WTC11 (cell line): ENCODE measurements around the gene CTCFL. TPM values are rescaled to one million over a fixed set of nuclear protein-coding genes. Genes with fewer than 3 reads are reported as not detected.

Source experiments
- ATAC-seq: fragments of 200-7000 bp; cut with Tn5 transposase; 2 replicates; pipeline ENCODE4 v1.10.0; 2021; ENCODE audit warnings: mild to moderate bottlenecking, moderate library complexity
- CTCF ChIA-PET: fragments of 300-600 bp; sonication (Branson Sonifier 250); formaldehyde crosslinking; loops from one replicate; lab custom pipeline; 2021; ENCODE audit warnings: antibody characterized with exemption; lab: Charles Lee
- POLR2A ChIA-PET: fragments of 350-600 bp; sonication (Branson Sonifier 250); formaldehyde crosslinking; loops from one replicate; lab custom pipeline; 2021; ENCODE audit warnings: antibody characterized with exemption; lab: Charles Lee
- DNase-seq: peaks from one replicate; pipeline ENCODE4 v3.0.0; 2021; ENCODE audit warnings: low spot score
- H3K27ac Mint-ChIP-seq: 2 replicates; pipeline ENCODE4 v1.8.0; 2021; ENCODE audit warnings: mixed read lengths
- H3K27me3 Mint-ChIP-seq: 2 replicates; pipeline ENCODE4 v1.8.0; 2021; ENCODE audit warnings: low read depth, mild to moderate bottlenecking, moderate library complexity, mixed read lengths
- H3K36me3 Mint-ChIP-seq: 2 replicates; pipeline ENCODE4 v1.8.0; 2021; ENCODE audit warnings: mixed read lengths
- H3K4me1 Mint-ChIP-seq: 2 replicates; pipeline ENCODE4 v1.8.0; 2022; ENCODE audit warnings: mixed read lengths
- H3K4me3 Mint-ChIP-seq: 2 replicates; pipeline ENCODE4 v1.8.0; 2021; ENCODE audit warnings: mild to moderate bottlenecking, moderate library complexity, mixed read lengths
- H3K9me3 Mint-ChIP-seq: 2 replicates; pipeline ENCODE4 v1.8.0; 2021; ENCODE audit warnings: mixed read lengths
- ATF1 ChIP-seq: sonication (generic); formaldehyde crosslinking; IDR thresholded peaks from 2 replicates; pipeline ENCODE4 v1.8.1; 2023; ENCODE audit warnings: mild to moderate bottlenecking, moderate library complexity, missing genetic modification reagents
- ATF6 ChIP-seq: sonication (generic); formaldehyde crosslinking; IDR thresholded peaks from 2 replicates; pipeline ENCODE4 v1.8.1; 2023; ENCODE audit warnings: mild to moderate bottlenecking, missing genetic modification reagents
- CREM ChIP-seq: sonication (generic); formaldehyde crosslinking; IDR thresholded peaks from 2 replicates; pipeline ENCODE4 v1.8.1; 2022; ENCODE audit warnings: mild to moderate bottlenecking, missing genetic modification reagents, moderate library complexity
- E2F5 ChIP-seq: sonication (generic); formaldehyde crosslinking; IDR thresholded peaks from 2 replicates; pipeline ENCODE4 v1.8.1; 2022; ENCODE audit warnings: mild to moderate bottlenecking, moderate library complexity, missing genetic modification reagents
- EMX1 ChIP-seq: fragments of 250-450 bp; sonication (Bioruptor Pico); IDR thresholded peaks from 2 replicates; pipeline ENCODE4 v1.8.0; 2021; ENCODE audit warnings: mild to moderate bottlenecking
- ETV6 ChIP-seq: sonication (generic); formaldehyde crosslinking; IDR thresholded peaks from 2 replicates; pipeline ENCODE4 v1.8.1; 2022; ENCODE audit warnings: mild to moderate bottlenecking, missing genetic modification reagents
- JUN ChIP-seq: sonication (generic); formaldehyde crosslinking; IDR thresholded peaks from 2 replicates; pipeline ENCODE4 v1.8.0; 2023; ENCODE audit warnings: mild to moderate bottlenecking, missing genetic modification reagents
- KAT7 ChIP-seq: sonication (generic); formaldehyde crosslinking; IDR thresholded peaks from 2 replicates; pipeline ENCODE4 v1.8.1; 2023; ENCODE audit warnings: missing genetic modification reagents, mild to moderate bottlenecking, borderline replicate concordance
- MAX ChIP-seq: sonication (generic); formaldehyde crosslinking; IDR thresholded peaks from 2 replicates; pipeline ENCODE4 v1.8.0; 2022; ENCODE audit warnings: mild to moderate bottlenecking, missing genetic modification reagents
- MYBL2 ChIP-seq: sonication (generic); formaldehyde crosslinking; IDR thresholded peaks from 2 replicates; pipeline ENCODE4 v1.8.1; 2023; ENCODE audit warnings: mild to moderate bottlenecking, moderate library complexity, missing genetic modification reagents
- NR3C1 ChIP-seq: sonication (generic); formaldehyde crosslinking; conservative IDR thresholded peaks from 2 replicates; pipeline ENCODE4 v1.8.1; 2023; ENCODE audit warnings: low read depth, mild to moderate bottlenecking, missing genetic modification reagents
- OVOL2 ChIP-seq: fragments of 250-450 bp; sonication (Bioruptor Pico); IDR thresholded peaks from 2 replicates; pipeline ENCODE4 v1.9.0; 2021; ENCODE audit warnings: mild to moderate bottlenecking, borderline replicate concordance
- PRDM15 ChIP-seq: sonication (generic); formaldehyde crosslinking; IDR thresholded peaks from 2 replicates; pipeline ENCODE4 v1.8.0; 2022; ENCODE audit warnings: missing genetic modification reagents
- SMAD4 ChIP-seq: sonication (generic); formaldehyde crosslinking; IDR thresholded peaks from 2 replicates; pipeline ENCODE4 v1.8.0; 2022; ENCODE audit warnings: mild to moderate bottlenecking, missing genetic modification reagents
- SOX15 ChIP-seq: fragments of 250-450 bp; sonication (Bioruptor Pico); IDR thresholded peaks from 2 replicates; pipeline ENCODE4 v1.9.0; 2021; ENCODE audit warnings: mild to moderate bottlenecking
- TEAD1 ChIP-seq: sonication (generic); formaldehyde crosslinking; IDR thresholded peaks from 2 replicates; pipeline ENCODE4 v1.8.0; 2022; ENCODE audit warnings: mild to moderate bottlenecking, missing genetic modification reagents
- ZBTB21 ChIP-seq: sonication (generic); formaldehyde crosslinking; IDR thresholded peaks from 2 replicates; pipeline ENCODE4 v1.8.1; 2023; ENCODE audit warnings: mild to moderate bottlenecking, missing genetic modification reagents, borderline replicate concordance
- ZNF219 ChIP-seq: sonication (generic); formaldehyde crosslinking; IDR thresholded peaks from 2 replicates; pipeline ENCODE4 v1.8.0; 2023; ENCODE audit warnings: missing genetic modification reagents, mild to moderate bottlenecking, borderline replicate concordance
- ZNF317 ChIP-seq: sonication (generic); formaldehyde crosslinking; IDR thresholded peaks from 2 replicates; pipeline ENCODE4 v1.8.1; 2023; ENCODE audit warnings: low read depth, mild to moderate bottlenecking, moderate library complexity, missing genetic modification reagents, borderline replicate concordance
- ZSCAN18 ChIP-seq: fragments of 250-450 bp; sonication (Bioruptor Pico); IDR thresholded peaks from 2 replicates; pipeline ENCODE4 v2.1.2; 2022; ENCODE audit warnings: mild to moderate bottlenecking, moderate library complexity
- total RNA-seq: library from RNA; stranded (reverse); gene quantifications from 3 replicates; pipeline ENCODE4 v1.2.3, GENCODE V29; 2021
- TF ChIP-seq, protein P1 (sequence below): sonication (generic); formaldehyde crosslinking; IDR thresholded peaks from 2 replicates; pipeline ENCODE4 v1.8.1; 2023; ENCODE audit warnings: mild to moderate bottlenecking, missing genetic modification reagents, moderate library complexity
- TF ChIP-seq, protein P2 (sequence below): sonication (generic); formaldehyde crosslinking; IDR thresholded peaks from 2 replicates; pipeline ENCODE4 v1.8.1; 2022; ENCODE audit warnings: missing genetic modification reagents, borderline replicate concordance

Gene CTCFL
- total RNA-seq, 1 experiment from 2014 or later: 0.70 TPM

DNA sequence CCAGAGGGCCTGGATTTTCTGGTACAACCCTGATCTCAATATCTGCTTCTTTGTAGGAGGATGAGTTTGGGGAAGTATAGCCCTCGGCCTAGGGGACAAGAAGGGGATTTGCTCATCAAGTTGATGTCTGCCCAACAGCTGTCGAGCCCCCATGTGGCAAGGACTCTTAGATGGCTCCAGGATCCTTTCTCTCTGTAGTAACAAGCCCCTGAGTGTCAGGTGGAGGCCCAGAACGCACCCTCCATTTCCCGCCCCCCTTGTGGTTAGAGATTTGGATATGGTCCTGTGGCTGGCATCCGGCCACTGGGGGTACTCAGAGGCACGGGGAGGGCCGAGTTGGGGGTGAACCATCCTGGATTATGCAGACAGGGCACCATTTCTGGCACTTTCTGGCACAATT lies 50.1 kb downstream of the CTCFL start:
- no peak for ATAC-seq
- H3K4me1 Mint-ChIP-seq: peaks cover 31% of the 10 kb centered on the region
- H3K4me3 Mint-ChIP-seq: no peak overlapping the region
- ChIA-PET CTCF (interaction anchor here (0.6 kb wide), 1 partner anchor 1216 kb away, joined by 4 read pairs; no protein-coding TSS in a partner anchor), POLR2A (no interaction called here)
- no peaks in the 10 kb centered on the region for H3K9me3 Mint-ChIP-seq
- no peaks in the 10 kb centered on the region for H3K36me3 Mint-ChIP-seq
- TF ChIP-seq ZSCAN18 (CRISPR knock-in tag) (no peak), ETV6 (no peak), CREM (CRISPR knock-in tag) (no peak), ZNF317 (no peak), MAX (CRISPR knock-in tag) (no peak), ATF6 (CRISPR knock-in tag) (no peak), MYBL2 (CRISPR knock-in tag) (no peak), SOX15 (CRISPR knock-in tag) (no peak), ZNF219 (CRISPR knock-in tag) (no peak), NR3C1 (CRISPR knock-in tag) (no peak), SMAD4 (CRISPR knock-in tag) (no peak), JUN (CRISPR knock-in tag) (no peak), OVOL2 (CRISPR knock-in tag) (no peak), ZBTB21 (CRISPR knock-in tag) (no peak), EMX1 (CRISPR knock-in tag) (no peak), ATF1 (CRISPR knock-in tag) (no peak), TEAD1 (CRISPR knock-in tag) (no peak), KAT7 (no peak), PRDM15 (CRISPR knock-in tag) (no peak)
- TF ChIP-seq, all 79 proteins: peak for 0
- DNase-seq: peak; percentile 0
- Mint-ChIP-seq H3K27ac (no peak overlapping the region), H3K27me3 (peaks cover 13% of the 10 kb centered on the region)

GRCh38 chr20:57474205-57474604 lies 50.7 kb downstream of the CTCFL start:
- Mint-ChIP-seq H3K4me3 (no peak overlapping the region), H3K4me1 (peaks cover 36% of the 10 kb centered on the region), H3K9me3 (no peaks in the 10 kb centered on the region), H3K36me3 (no peaks in the 10 kb centered on the region), H3K27ac (no peak overlapping the region), H3K27me3 (peaks cover 13% of the 10 kb centered on the region)
- DNase-seq: no peak
- CTCF ChIA-PET: interaction anchor here (0.6 to 2.3 kb wide), 6 partner anchors 25 to 806 kb away, joined by 3 to 9 read pairs (median 4); no protein-coding TSS in a partner anchor
- no peak for ATAC-seq
- POLR2A ChIA-PET: no interaction called here
- TF ChIP-seq E2F5 (no peak), MAX (CRISPR knock-in tag) (no peak)
- TF ChIP-seq, protein P1, sequence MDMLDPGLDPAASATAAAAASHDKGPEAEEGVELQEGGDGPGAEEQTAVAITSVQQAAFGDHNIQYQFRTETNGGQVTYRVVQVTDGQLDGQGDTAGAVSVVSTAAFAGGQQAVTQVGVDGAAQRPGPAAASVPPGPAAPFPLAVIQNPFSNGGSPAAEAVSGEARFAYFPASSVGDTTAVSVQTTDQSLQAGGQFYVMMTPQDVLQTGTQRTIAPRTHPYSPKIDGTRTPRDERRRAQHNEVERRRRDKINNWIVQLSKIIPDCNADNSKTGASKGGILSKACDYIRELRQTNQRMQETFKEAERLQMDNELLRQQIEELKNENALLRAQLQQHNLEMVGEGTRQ (CRISPR knock-in tag): no peak
- TF ChIP-seq, protein P2, sequence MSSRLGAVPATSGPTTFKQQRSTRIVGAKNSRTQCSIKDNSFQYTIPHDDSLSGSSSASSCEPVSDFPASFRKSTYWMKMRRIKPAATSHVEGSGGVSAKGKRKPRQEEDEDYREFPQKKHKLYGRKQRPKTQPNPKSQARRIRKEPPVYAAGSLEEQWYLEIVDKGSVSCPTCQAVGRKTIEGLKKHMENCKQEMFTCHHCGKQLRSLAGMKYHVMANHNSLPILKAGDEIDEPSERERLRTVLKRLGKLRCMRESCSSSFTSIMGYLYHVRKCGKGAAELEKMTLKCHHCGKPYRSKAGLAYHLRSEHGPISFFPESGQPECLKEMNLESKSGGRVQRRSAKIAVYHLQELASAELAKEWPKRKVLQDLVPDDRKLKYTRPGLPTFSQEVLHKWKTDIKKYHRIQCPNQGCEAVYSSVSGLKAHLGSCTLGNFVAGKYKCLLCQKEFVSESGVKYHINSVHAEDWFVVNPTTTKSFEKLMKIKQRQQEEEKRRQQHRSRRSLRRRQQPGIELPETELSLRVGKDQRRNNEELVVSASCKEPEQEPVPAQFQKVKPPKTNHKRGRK: no peak
